OCI-LY7 (cell line): ENCODE data around the gene C15orf40. TPM values are rescaled to one million over a fixed set of nuclear protein-coding genes. Genes with fewer than 3 reads are reported as not detected.
"Not testable (repeated sequence)": the region's sequence is repeated elsewhere in the genome, so short reads cannot be mapped to it uniquely, and the experiment has no call there.

Experiments
- BruUV-seq: library from RNA; stranded (reverse); fragments of 400-500 nt; replicated peaks from 2 replicates; lab custom pipeline; 2021; lab: Mats Ljungman, UMichigan
- CTCF ChIA-PET: fragments of 300-600 bp; sonication (Branson Sonifier 250); formaldehyde crosslinking; loops from one replicate; lab custom pipeline; 2022; ENCODE audit warnings: antibody characterized with exemption; ENCODE audit not compliant: unreplicated experiment; lab: Charles Lee
- POLR2A ChIA-PET: fragments of 300-600 bp; sonication (Branson Sonifier 250); formaldehyde crosslinking; loops from one replicate; lab custom pipeline; 2022; ENCODE audit warnings: antibody characterized with exemption; lab: Charles Lee
- DNase-seq: peaks from one replicate; pipeline ENCODE4 v3.0.0-alpha.2; 2015; ENCODE audit warnings: low spot score
- H2AFZ ChIP-seq: fragments of 200-600 bp; sonication (generic), shearing (Covaris generic); 2 replicates; pipeline ENCODE4 v1.6.1; 2014; ENCODE audit warnings: mild to moderate bottlenecking, antibody characterized with exemption, low read length, moderate library complexity
- H3K27ac ChIP-seq: fragments of 200-600 bp; sonication (generic); 2 replicates; pipeline ENCODE4 v1.5.1; 2014; ENCODE audit warnings: mixed run types, low read depth, mild to moderate bottlenecking, moderate library complexity, low read length, inconsistent platforms; ENCODE audit not compliant: poor library complexity, severe bottlenecking
- H3K36me3 ChIP-seq: fragments of 200-600 bp; sonication (generic); 2 replicates; pipeline ENCODE4 v1.6.1; 2014; ENCODE audit warnings: mild to moderate bottlenecking, antibody characterized with exemption, low read length, moderate library complexity, mixed read lengths; ENCODE audit not compliant: insufficient read depth
- H3K4me1 ChIP-seq: fragments of 200-600 bp; sonication (generic); 2 replicates; pipeline ENCODE4 v1.5.1; 2014; ENCODE audit warnings: mild to moderate bottlenecking, low read length; ENCODE audit not compliant: insufficient read depth, poor library complexity, severe bottlenecking
- H3K4me2 ChIP-seq: fragments of 200-600 bp; sonication (generic); 2 replicates; pipeline ENCODE4 v1.6.1; 2014; ENCODE audit warnings: mild to moderate bottlenecking, low read length
- H3K4me3 ChIP-seq: fragments of 200-600 bp; sonication (generic); 2 replicates; pipeline ENCODE4 v1.5.1; 2014; ENCODE audit warnings: mild to moderate bottlenecking, low read depth, low read length; ENCODE audit not compliant: poor library complexity, severe bottlenecking
- H3K79me2 ChIP-seq: fragments of 200-600 bp; sonication (generic); 2 replicates; pipeline ENCODE4 v1.6.1; 2016; ENCODE audit warnings: low read depth, mild to moderate bottlenecking, low read length, moderate library complexity, mixed read lengths; ENCODE audit not compliant: insufficient read depth
- H3K9me2 ChIP-seq: fragments of 200-600 bp; sonication (generic); 2 replicates; pipeline ENCODE4 v1.6.1; 2016; ENCODE audit warnings: mild to moderate bottlenecking, low read length, mixed read lengths; ENCODE audit not compliant: insufficient read depth
- H3K9me3 ChIP-seq: fragments of 200-600 bp; sonication (generic); 2 replicates; pipeline ENCODE4 v1.6.1; 2014; ENCODE audit warnings: mild to moderate bottlenecking, mixed run types, low read length, mixed read lengths
- H4K20me1 ChIP-seq: fragments of 200-600 bp; sonication (generic); 2 replicates; pipeline ENCODE4 v1.6.1; 2014; ENCODE audit warnings: mild to moderate bottlenecking, antibody characterized with exemption, low read length, moderate library complexity, mixed read lengths; ENCODE audit not compliant: insufficient read depth
- CTCF ChIP-seq: fragments of 200-600 bp; sonication (generic); conservative IDR thresholded peaks from 2 replicates; pipeline ENCODE4 v1.5.1; 2014; ENCODE audit warnings: mild to moderate bottlenecking, antibody characterized with exemption, low read length, moderate library complexity, mixed read lengths
- EZH2phosphoT487 ChIP-seq: fragments of 200-600 bp; sonication (generic); IDR thresholded peaks from 2 replicates; pipeline ENCODE4 v1.6.1; 2018; ENCODE audit warnings: low read depth, borderline replicate concordance, mild to moderate bottlenecking, mixed run types, antibody characterized with exemption, low read length, moderate library complexity, mixed read lengths
- intact Hi-C: fragments of 100-400 bp; cut with micrococcal nuclease; formaldehyde crosslinking; loops from one replicate; pipeline ENCODE4 v1.10.0; 2022; ENCODE audit not compliant: unreplicated experiment
- total RNA-seq, 2 experiments: library from RNA; depleted of rRNA in 1 of 2; stranded (reverse); fragments of >200 nt in 1 of 2; shearing (Covaris generic) in 1 of 2; gene quantifications; 2 replicates each; pipeline ENCODE4 v1.2.3, GENCODE V29; 2014 to 2022

Gene C15orf40
- total RNA-seq, 2 experiments from 2014 or later = 33.8 to 37.9 TPM

GRCh38 chr15:83044156-83044555 lies 32.7 kb upstream of the C15orf40 start:
- ChIA-PET POLR2A (interaction anchor here (0.7 kb wide), 1 partner anchor 10 kb away, joined by 3 read pairs; no protein-coding TSS in a partner anchor), CTCF (no interaction called here)
- Histone ChIP-seq H3K4me2 (no peak overlapping the region), H3K4me3 (no peak overlapping the region), H3K9me2 (no peaks in the 10 kb centered on the region), H3K9me3 (peaks cover 4% of the 10 kb centered on the region; the same call in 1 of the 2 replicates), H3K79me2 (peaks cover 46% of the 10 kb centered on the region; the same call in 1 of the 2 replicates), H2AFZ (no peak overlapping the region), H3K27ac (no peak overlapping the region), H3K4me1 (no peaks in the 10 kb centered on the region), H4K20me1 (no peaks in the 10 kb centered on the region), H3K36me3 (peaks cover 97% of the 10 kb centered on the region)
- DNase-seq = no peak
- intact Hi-C loops = no loop called here
- TF ChIP-seq EZH2phosphoT487 = no peak
- no peak for TF ChIP-seq CTCF
- no TSS peak for BruUV-seq

GRCh38 chr15:83039206-83039605 lies 27.8 kb upstream of the C15orf40 start:
- Histone ChIP-seq H3K9me2 (no peaks in the 10 kb centered on the region), H3K4me3 (no peak overlapping the region), H3K4me1 (no peaks in the 10 kb centered on the region), H3K9me3 (peaks cover 16% of the 10 kb centered on the region), H3K4me2 (no peak overlapping the region), H3K36me3 (peaks cover 96% of the 10 kb centered on the region), H3K79me2 (peaks cover 73% of the 10 kb centered on the region), H2AFZ (no peak overlapping the region), H3K27ac (no peak overlapping the region), H4K20me1 (no peaks in the 10 kb centered on the region)
- no peak for TF ChIP-seq CTCF
- TF ChIP-seq EZH2phosphoT487 = no peak
- ChIA-PET POLR2A (interaction anchor here (0.8 to 1.9 kb wide), 2 partner anchors 10 to 26 kb away, joined by 4 read pairs; no protein-coding TSS in a partner anchor), CTCF (no interaction called here)
- no TSS peak for BruUV-seq
- no peak for DNase-seq
- intact Hi-C loops = no loop called here

DNA sequence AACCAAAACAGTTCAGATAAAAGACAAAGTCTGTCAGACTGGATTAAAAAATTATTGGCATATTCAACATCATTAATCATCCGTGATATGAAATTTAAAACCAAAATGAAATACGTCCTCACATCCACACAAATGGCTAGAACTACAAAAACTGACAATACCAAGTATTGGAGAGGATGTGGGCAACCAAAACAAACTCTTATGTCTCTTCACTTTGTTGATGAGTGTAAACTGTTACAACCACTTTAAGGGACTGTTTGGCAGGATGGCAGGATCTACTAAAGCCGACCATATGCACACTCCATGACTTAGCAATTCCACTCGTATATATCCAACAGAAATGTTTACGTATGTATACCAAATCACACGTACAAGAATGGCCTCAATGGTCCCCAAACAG lies 24.8 kb upstream of the C15orf40 start:
- POLR2A ChIA-PET = no interaction called here
- Histone ChIP-seq H3K79me2 (peaks cover 92% of the 10 kb centered on the region), H3K36me3 (peaks cover 95% of the 10 kb centered on the region), H3K9me3 (peaks cover 12% of the 10 kb centered on the region), H2AFZ (no peak overlapping the region), H4K20me1 (no peaks in the 10 kb centered on the region), H3K4me3 (no peak overlapping the region), H3K4me2 (no peak overlapping the region), H3K27ac (no peak overlapping the region), H3K9me2 (no peaks in the 10 kb centered on the region), H3K4me1 (no peaks in the 10 kb centered on the region)
- BruUV-seq = no TSS peak
- CTCF ChIA-PET = no interaction called here
- intact Hi-C loops = no loop called here
- DNase-seq = no peak
- TF ChIP-seq CTCF (no peak), EZH2phosphoT487 (no peak)

- intact Hi-C loops, H4K20me1 ChIP-seq: not testable (repeated sequence)
Measured at GRCh38 chr15:83031234-83031633, 19.8 kb upstream of the C15orf40 start.

More at GRCh38 chr15:83031234-83031633, 19.8 kb upstream of the C15orf40 start:
- DNase-seq, H2AFZ ChIP-seq, POLR2A ChIA-PET, H3K9me3 ChIP-seq, CTCF ChIA-PET, H3K4me1 ChIP-seq, BruUV-seq, H3K9me2 ChIP-seq, H3K27ac ChIP-seq, H3K4me3 ChIP-seq, H3K4me2 ChIP-seq: not testable (repeated sequence)
- Histone ChIP-seq H3K36me3 (peaks cover 94% of the 10 kb centered on the region), H3K79me2 (peaks cover 85% of the 10 kb centered on the region)
